HTERT RPE-1 (cell line): Measurements from ENCODE around the gene SLC19A3.
"Not testable (repeated sequence)": the region's sequence is repeated elsewhere in the genome, so short reads cannot be mapped to it uniquely, and the experiment has no call there.

Experiments
- in situ Hi-C: fragments of 300-500 bp; cut with MboI; formaldehyde crosslinking; loops from 4 replicates; pipeline ENCODE4 v1.14.3; 2020; ENCODE audit warnings: low sequenced_read_pairs

The SLC19A3 gene

GRCh38 chr2:227703961-227704360 lies 13.9 kb downstream of the SLC19A3 start:
- in situ Hi-C loops: no loop called here

DNA sequence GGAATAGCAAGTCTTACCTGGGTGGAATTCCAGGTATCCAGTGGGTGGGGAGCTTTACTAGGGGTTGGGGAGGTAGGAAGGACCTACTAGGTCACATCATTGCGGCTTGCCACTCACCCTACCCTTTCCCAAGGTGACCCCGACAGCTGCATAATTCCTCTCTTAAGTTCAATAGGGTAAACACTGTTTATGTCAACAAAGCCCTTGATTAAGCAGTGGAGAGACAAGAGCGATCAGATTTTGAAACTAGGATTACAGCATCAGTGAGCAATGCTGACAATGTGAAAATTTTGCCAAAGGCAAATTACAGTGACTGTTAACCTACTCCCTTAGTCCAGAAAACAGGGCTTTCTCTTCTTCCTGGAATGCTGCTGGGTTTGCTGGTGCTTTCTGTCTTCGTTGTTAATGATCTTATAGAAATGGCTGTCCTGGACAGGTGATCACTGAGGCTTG lies 14.5 kb downstream of the SLC19A3 start:
- in situ Hi-C loops: no loop called here

- in situ Hi-C loops: no loop called here
Measured at GRCh38 chr2:227701556-227701955, 16.3 kb downstream of the SLC19A3 start.

- in situ Hi-C loops: no loop called here
Measured at GRCh38 chr2:227696990-227697679, 20.7 kb downstream of the SLC19A3 start.

DNA sequence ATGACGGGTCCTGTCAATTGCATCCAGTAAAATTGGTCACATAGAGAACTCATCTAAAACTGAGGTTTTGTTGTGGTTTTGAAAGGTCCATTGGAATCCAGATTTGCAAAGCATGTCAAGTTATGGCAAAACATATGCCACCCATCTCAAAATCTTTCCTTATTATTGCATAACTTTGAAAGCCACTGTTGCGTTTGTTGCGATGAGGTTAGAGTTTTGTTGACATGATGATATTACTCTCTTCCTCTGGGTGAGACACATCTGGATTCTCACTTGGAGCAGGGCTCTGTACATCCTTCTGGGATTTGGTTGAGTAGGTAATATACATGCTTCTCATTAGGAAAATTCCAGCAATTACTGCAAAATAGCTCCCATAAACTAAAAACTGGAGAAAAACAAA lies 30.6 kb downstream of the SLC19A3 start:
- in situ Hi-C loops: no loop called here

DNA sequence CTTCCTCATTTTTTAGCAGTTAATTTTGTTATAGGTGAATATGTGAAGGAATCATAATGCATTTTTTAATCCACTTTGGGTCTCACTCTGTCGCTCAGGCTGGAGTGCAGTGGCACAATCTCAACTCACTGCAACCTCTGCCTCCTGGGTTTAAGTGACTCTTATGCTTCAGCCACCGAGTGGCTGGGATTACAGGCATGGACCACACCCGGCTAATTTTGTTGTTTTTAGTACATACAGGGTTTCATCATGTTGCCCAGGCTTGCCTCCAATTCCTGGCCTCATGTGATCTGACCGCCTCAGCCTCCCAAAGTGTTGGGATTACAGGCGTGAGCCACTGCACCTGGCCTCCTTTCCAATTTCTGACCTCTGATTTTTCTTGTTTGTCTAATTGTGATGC lies 33.6 kb downstream of the SLC19A3 start:
- in situ Hi-C loops: no loop called here

DNA sequence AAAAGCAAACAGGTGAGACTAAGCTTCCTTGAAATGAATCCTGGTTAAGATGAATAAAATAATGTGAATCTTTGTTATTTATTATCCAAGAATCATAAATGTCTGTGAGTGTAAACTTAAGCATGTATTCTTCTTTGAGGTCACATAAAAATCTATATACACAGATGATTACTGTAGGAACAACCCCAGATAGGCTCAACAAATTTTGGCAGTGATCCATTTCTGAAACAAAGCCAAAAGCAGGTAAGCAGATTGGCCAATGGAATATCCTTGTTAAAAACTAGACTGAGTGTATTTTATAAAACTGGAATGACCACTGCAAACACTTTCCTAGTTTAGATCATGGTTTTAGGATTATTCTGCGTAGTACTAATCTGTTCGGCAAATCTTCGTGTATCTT lies 39.9 kb downstream of the SLC19A3 start:
- in situ Hi-C loops: no loop called here

- in situ Hi-C loops: no loop called here
Measured at GRCh38 chr2:227674485-227674884, 43.3 kb downstream of the SLC19A3 start.

DNA sequence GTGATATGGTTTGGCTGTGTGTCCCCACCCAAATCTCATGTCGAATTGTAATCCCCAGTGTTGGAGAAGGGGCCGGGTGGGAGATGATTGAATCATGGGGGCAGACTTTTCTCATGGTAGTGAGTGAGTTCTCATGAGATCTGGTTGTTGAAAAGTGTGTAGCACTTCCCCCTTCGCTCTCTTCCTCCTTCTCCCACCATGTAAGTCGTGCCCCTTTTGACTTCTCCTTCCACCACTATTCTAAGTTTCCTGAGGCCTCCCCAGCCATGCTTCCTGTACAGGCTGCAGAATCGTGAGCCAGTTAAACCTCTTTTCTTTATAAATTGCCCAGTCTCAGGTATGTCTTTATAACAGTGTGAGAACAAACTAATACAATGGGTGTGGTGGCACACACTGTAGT lies 44.2 kb downstream of the SLC19A3 start:
- in situ Hi-C loops: not testable (repeated sequence)

DNA sequence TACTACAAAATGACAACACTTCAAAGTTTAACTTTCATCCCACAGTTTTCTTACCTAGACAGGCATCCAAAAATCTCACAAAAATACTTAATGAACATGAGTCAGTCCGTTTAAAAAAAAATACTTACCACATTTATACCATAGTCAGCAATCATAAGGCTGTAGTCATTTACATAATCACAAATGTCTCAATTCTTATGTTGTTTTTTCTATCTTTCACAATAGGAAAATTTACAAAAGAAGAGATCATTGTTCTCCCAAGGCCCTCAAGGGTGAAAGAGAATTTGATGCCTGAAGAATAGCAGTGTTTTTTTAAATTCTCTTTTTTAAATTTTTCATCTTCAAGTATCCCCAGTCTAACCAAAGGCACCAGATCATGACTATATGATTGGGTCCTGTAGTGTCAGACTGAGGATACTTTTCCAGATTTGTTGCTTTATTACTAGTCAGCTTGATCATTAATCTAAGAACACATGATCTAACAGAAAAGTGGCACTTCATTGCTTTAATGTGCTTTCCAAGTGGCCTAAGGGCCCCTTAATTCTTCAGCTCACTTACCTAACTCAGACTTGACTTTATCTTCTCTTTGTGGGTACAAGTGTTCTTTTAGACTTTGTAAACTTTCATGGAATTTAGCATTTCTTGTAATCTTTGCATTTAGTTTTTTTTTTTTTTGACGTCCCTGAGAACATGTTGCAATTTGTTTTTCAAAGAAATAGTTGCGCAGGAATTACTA lies 46.5 kb downstream of the SLC19A3 start:
- in situ Hi-C loops: no loop called here

GRCh38 chr2:227666631-227667170 lies 51.1 kb downstream of the SLC19A3 start, which contains the start of gene SCYGR5:
Gene SCYGR5 (plus strand): TSS chr2:227666804. CDS start chr2:227666804, 0 bp downstream.
- in situ Hi-C loops: not testable (repeated sequence)

GRCh38 chr2:227665189-227665940 lies 52.5 kb downstream of the SLC19A3 start:
- in situ Hi-C loops: no loop called here

DNA sequence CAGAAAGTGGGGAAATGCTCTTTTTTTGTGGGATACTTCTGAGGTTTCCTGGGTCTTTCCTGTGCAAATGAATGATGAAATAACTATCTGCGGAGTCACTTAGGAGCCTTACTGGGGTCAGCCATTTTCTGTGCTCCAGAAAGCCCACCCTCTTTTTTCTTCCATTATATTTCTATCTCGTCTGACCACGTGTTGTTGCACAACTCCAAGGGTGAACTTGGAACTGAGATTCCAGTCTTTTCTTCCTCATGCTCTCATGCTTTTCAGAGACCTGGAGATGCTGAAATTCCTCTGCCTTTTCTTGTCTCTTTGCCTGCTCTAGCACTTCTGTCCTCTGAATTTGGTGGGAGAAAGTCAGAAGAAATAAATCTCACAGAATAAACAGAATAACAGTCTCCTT lies 56.0 kb downstream of the SLC19A3 start:
- in situ Hi-C loops: no loop called here

- in situ Hi-C loops: no loop called here
Measured at GRCh38 chr2:227661025-227661649, 56.7 kb downstream of the SLC19A3 start.

DNA sequence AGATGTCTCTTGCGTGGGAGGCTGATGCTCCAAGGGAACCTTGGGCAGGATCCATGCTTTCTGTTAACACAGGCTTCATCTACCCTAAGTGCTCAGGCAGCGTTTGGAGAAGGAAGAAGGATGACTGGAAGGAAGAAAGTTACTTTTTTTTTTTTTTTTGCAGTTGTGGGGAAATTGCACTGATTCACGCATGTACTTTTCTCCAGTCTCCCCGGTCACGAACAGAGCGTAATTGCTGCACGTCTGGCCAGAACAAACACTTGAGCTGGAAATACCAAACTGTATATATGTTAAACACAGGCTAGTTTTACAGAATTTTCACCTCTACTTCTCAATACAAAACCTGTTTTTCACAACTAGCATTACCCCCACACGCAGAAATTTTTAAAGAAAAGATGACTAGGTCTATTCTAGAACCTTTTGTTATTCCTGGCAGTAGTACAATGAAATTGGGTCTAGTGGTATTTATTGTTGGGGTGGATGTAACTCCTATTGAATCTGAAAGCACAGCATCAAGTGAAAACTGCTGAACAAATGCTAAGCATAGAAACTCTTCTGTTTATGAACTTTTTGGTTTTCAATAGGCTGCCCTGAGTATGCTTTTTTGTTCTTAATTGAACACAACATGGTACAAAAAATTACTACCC lies 60.5 kb downstream of the SLC19A3 start:
- in situ Hi-C loops: no loop called here

DNA sequence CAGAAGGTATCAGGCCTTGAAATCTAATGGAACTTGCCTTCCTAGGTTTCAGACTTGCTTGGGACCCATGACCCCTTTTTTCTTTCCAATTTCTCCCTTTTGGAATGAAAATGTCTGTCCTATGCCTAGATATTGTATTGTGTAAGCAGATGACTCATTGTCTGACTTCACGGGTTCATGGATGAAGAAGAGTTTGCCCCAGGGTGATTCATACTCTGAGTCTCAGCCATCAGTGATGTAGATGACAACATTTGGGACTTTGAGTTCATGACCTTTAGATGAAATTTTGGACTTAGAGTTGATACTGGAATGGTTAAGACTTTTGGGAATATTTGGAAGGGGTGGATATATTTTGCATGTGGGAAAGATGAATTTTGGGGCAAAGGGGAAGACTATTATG lies 62.4 kb downstream of the SLC19A3 start:
- in situ Hi-C loops: no loop called here

DNA sequence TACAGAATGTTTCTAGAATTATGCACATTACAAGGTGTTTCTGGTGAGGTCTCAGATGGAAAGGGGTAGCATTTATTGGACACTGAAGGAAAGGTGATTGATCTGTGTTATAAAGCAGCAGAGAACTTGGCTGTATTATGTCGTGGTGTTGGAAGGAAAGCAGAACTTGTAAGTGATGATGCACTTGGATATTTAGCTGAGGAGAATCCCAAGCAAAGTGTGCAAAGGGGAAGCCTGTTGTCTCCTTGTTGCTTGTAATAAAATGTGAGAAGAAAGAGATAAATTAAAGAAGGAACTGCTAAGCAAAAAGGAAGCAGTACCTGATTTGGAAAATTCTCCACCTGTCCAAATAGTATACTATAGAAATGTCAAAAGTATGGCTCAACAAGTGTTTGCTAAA lies 63.4 kb downstream of the SLC19A3 start:
- in situ Hi-C loops: no loop called here

GRCh38 chr2:227653419-227653818 lies 64.4 kb downstream of the SLC19A3 start:
- in situ Hi-C loops: no loop called here

- in situ Hi-C loops: no loop called here
Measured at GRCh38 chr2:227643990-227644551, 73.8 kb downstream of the SLC19A3 start.

DNA sequence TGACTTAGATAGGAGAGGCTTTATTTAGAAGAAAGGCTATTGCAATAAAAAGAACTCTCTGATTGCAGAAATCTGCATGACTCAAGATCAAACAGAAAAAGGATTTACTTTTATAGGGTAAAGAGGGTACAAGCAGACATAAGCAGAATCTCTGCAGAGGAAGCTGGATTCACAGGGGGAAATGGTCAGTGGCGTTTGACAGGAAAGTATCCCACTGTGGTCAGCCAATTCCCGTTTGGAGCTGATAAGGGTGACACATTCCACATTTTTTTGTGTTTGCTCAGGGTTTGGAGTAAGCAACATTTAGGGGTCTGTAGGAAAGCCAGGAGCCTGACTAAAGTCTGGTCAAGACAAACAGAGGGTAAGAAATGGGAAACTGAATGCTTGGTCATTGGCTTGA lies 75.2 kb downstream of the SLC19A3 start:
- in situ Hi-C loops: no loop called here
